ENCODE results near the gene MYH14. TPM values are rescaled to one million over a fixed set of nuclear protein-coding genes. Genes with fewer than 3 reads are reported as not detected.

MYH14 gene
- total and polyA plus RNA-seq, 10 of the 15 experiments (the other 5 are each of a cell fraction or from before 2014, with no cell fraction given): 0.06 to 0.69 (median 0.15) TPM; not detected in 4

- TF ChIP-seq USF2 (IDR thresholded peaks at IDR 0.05; ENCODE audit: borderline replicate concordance, low read depth, low read length) (no peak), HDAC6 (IDR thresholded peaks at IDR 0.05; ENCODE audit: unreplicated experiment) (no peak), BACH1 (IDR thresholded peaks at IDR 0.05; ENCODE audit: borderline replicate concordance) (no peak), SMAD1 (IDR thresholded peaks at IDR 0.05; ENCODE audit: low read depth, partially characterized antibody) (no peak), CHD4 (IDR thresholded peaks at IDR 0.05) (no peak)
These were observed 501 bp upstream of the MYH14 start (continued) for GRCh38 chr19:50202962-50203280.

GRCh38 chr19:50204081-50204428 is 633 bp downstream of the MYH14 start:
- ChIA-PET RAD21 (ENCODE audit: unreplicated experiment) (no interaction called here), SMC1A (ENCODE audit: uncharacterized antibody, unreplicated experiment) (no interaction called here), CTCF (no interaction called here), POLR2A (no interaction called here)
- ATAC-seq: no peak
- DNase-seq (ENCODE audit: low read depth, low spot score): no peak
- Histone ChIP-seq H3K4me1 (ENCODE audit: control insufficient read depth, insufficient read depth, low read length) (no peaks in the 10 kb centered on the region), H3K4me2 (ENCODE audit: control insufficient read depth, insufficient read depth) (no peak overlapping the region), H3K9ac (ENCODE audit: control insufficient read depth, insufficient read depth, low read length) (no peak overlapping the region), H3K4me3 (no peak overlapping the region), H3K27ac (ENCODE audit: control insufficient read depth, insufficient read depth) (no peak overlapping the region), H3K36me3 (ENCODE audit: control insufficient read depth in 2 of 2, insufficient read depth in 2 of 2, low read length in 1 of 2) (no peaks in the 10 kb centered on the region), H3K27me3 (replicated peaks in 1 of 2; ENCODE audit: control insufficient read depth in 2 of 2, insufficient read depth in 2 of 2, low read length in 1 of 2) (peaks cover 0 to 3% of the 10 kb centered on the region in 2 experiments; a peak in 1 of 4 replicates), H3K79me2 (ENCODE audit: control insufficient read depth, insufficient read depth, low read length) (no peaks in the 10 kb centered on the region), H4K20me1 (ENCODE audit: control insufficient read depth, insufficient read depth) (no peaks in the 10 kb centered on the region), H3K9me3 (replicated peaks; ENCODE audit: control insufficient read depth, insufficient read depth, low read length) (no peaks in the 10 kb centered on the region), H2AFZ (ENCODE audit: control insufficient read depth, low read depth, low read length) (no peak overlapping the region)
- BruUV-seq (replicated peaks): no TSS peak
- FAIRE-seq: no peak
- 51% methylated on average over 7 of the region's 7 CpGs for WGBS (ENCODE audit: insufficient coverage, insufficient replicate concordance, low lambda C conversion rate, missing lambda C conversion rate)
- intact Hi-C loops (cut with micrococcal nuclease; ENCODE audit: unreplicated experiment) (no loop called here), in situ Hi-C loops (cut with MboI) (no loop called here)
- no peak for TF ChIP-seq MTA2 (IDR thresholded peaks at IDR 0.05; ENCODE audit: low read depth)
- TF ChIP-seq BMI1 (IDR thresholded peaks at IDR 0.05; ENCODE audit: borderline replicate concordance): no peak
- no peak for TF ChIP-seq GATAD2B (conservative IDR thresholded peaks at IDR 0.05; ENCODE audit: low read depth)
- TF ChIP-seq NFIC (IDR thresholded peaks at IDR 0.05; ENCODE audit: low read depth, low read length): no peak
- TF ChIP-seq SRF (IDR thresholded peaks at IDR 0.05; ENCODE audit: low read depth in 2 of 2, low read length in 2 of 2): no peak
- TF ChIP-seq RFX5 (IDR thresholded peaks at IDR 0.05; ENCODE audit: low read depth, low read length): no peak
- no peak for TF ChIP-seq NFXL1 (IDR thresholded peaks at IDR 0.05; ENCODE audit: borderline replicate concordance)
- TF ChIP-seq STAT3 (IDR thresholded peaks at IDR 0.05; ENCODE audit: low read depth, low read length): no peak
- no peak for TF ChIP-seq CBFB (IDR thresholded peaks at IDR 0.05; ENCODE audit: low read depth)
- no peak for TF ChIP-seq RELB (IDR thresholded peaks at IDR 0.05; ENCODE audit: low read depth)

Data from GM12878 (cell line).